ENCODE measurements around the gene ETV3.
"Not testable (repeated sequence)": the region's sequence is repeated elsewhere in the genome, so short reads cannot be mapped to it uniquely, and the experiment has no call there.

ETV3 gene

GRCh38 chr1:157173241-157173640 lies 35.0 kb upstream of the ETV3 start:
- H3K27me3 ChIP-seq (ENCODE audit: low read depth, low read length); H3K4me3 ChIP-seq (ENCODE audit: low read depth in 1 of 2, low read length in 2 of 2); H3K4me1 ChIP-seq (ENCODE audit: control insufficient read depth in 1 of 2, insufficient read depth in 2 of 2, low read length in 2 of 2); H3K27ac ChIP-seq (ENCODE audit: low read length); H3K9me3 ChIP-seq (ENCODE audit: control insufficient read depth in 1 of 2, low read length in 2 of 2); H3K36me3 ChIP-seq (ENCODE audit: control insufficient read depth in 1 of 2, insufficient read depth in 2 of 2, low read length in 2 of 2): not testable (repeated sequence)

- not testable (repeated sequence) for H3K9me3 ChIP-seq (ENCODE audit: control insufficient read depth in 1 of 2, low read length in 2 of 2); H3K27ac ChIP-seq (ENCODE audit: low read length); H3K36me3 ChIP-seq (ENCODE audit: control insufficient read depth in 1 of 2, insufficient read depth in 2 of 2, low read length in 2 of 2); H3K4me3 ChIP-seq (ENCODE audit: low read depth in 1 of 2, low read length in 2 of 2); H3K4me1 ChIP-seq (ENCODE audit: control insufficient read depth in 1 of 2, insufficient read depth in 2 of 2, low read length in 2 of 2); H3K27me3 ChIP-seq (ENCODE audit: low read depth, low read length)
Measured at GRCh38 chr1:157172591-157172990, 34.4 kb upstream of the ETV3 start.

GRCh38 chr1:157171903-157172503 lies 33.8 kb upstream of the ETV3 start:
- not testable (repeated sequence) for H3K4me1 ChIP-seq (ENCODE audit: control insufficient read depth in 1 of 2, insufficient read depth in 2 of 2, low read length in 2 of 2); H3K27ac ChIP-seq (ENCODE audit: low read length); H3K4me3 ChIP-seq (ENCODE audit: low read depth in 1 of 2, low read length in 2 of 2); H3K27me3 ChIP-seq (ENCODE audit: low read depth, low read length); H3K36me3 ChIP-seq (ENCODE audit: control insufficient read depth in 1 of 2, insufficient read depth in 2 of 2, low read length in 2 of 2); H3K9me3 ChIP-seq (ENCODE audit: control insufficient read depth in 1 of 2, low read length in 2 of 2)

- Histone ChIP-seq H3K4me3 (ENCODE audit: low read depth in 1 of 2, low read length in 2 of 2) (no peak overlapping the region), H3K27me3 (ENCODE audit: low read depth, low read length) (no peaks in the 10 kb centered on the region), H3K4me1 (ENCODE audit: control insufficient read depth in 1 of 2, insufficient read depth in 2 of 2, low read length in 2 of 2) (no peaks in the 10 kb centered on the region), H3K9me3 (ENCODE audit: control insufficient read depth in 1 of 2, low read length in 2 of 2) (no peaks in the 10 kb centered on the region), H3K27ac (ENCODE audit: low read length) (no peak overlapping the region), H3K36me3 (ENCODE audit: control insufficient read depth in 1 of 2, insufficient read depth in 2 of 2, low read length in 2 of 2) (no peaks in the 10 kb centered on the region)
Measured at GRCh38 chr1:157170677-157171515, 32.7 kb upstream of the ETV3 start.

- Histone ChIP-seq H3K36me3 (ENCODE audit: control insufficient read depth in 1 of 2, insufficient read depth in 2 of 2, low read length in 2 of 2) (no peaks in the 10 kb centered on the region), H3K4me3 (ENCODE audit: low read depth in 1 of 2, low read length in 2 of 2) (no peak overlapping the region)
Measured at GRCh38 chr1:157168015-157168414, 29.8 kb upstream of the ETV3 start.

GRCh38 chr1:157167437-157167836 lies 29.2 kb upstream of the ETV3 start:
- H3K27ac ChIP-seq (ENCODE audit: low read length) = no peak overlapping the region
- H3K36me3 ChIP-seq (ENCODE audit: control insufficient read depth in 1 of 2, insufficient read depth in 2 of 2, low read length in 2 of 2) = no peaks in the 10 kb centered on the region

More at GRCh38 chr1:157168015-157168414, 29.8 kb upstream of the ETV3 start:
- peaks cover 0 to 5% of the 10 kb centered on the region in 2 donors for H3K4me1 ChIP-seq (ENCODE audit: control insufficient read depth in 1 of 2, insufficient read depth in 2 of 2, low read length in 2 of 2)
- H3K27ac ChIP-seq (ENCODE audit: low read length) = no peak overlapping the region
- no peaks in the 10 kb centered on the region for H3K27me3 ChIP-seq (ENCODE audit: low read depth, low read length)
- H3K9me3 ChIP-seq (ENCODE audit: control insufficient read depth in 1 of 2, low read length in 2 of 2) = no peaks in the 10 kb centered on the region

GRCh38 chr1:157166590-157166989 lies 28.4 kb upstream of the ETV3 start:
- no peak overlapping the region for H3K4me3 ChIP-seq (ENCODE audit: low read depth in 1 of 2, low read length in 2 of 2)
- no peaks in the 10 kb centered on the region for H3K9me3 ChIP-seq (ENCODE audit: control insufficient read depth in 1 of 2, low read length in 2 of 2)
- H3K4me1 ChIP-seq (ENCODE audit: control insufficient read depth in 1 of 2, insufficient read depth in 2 of 2, low read length in 2 of 2) = peaks cover 0 to 5% of the 10 kb centered on the region in 2 donors
- H3K27ac ChIP-seq (ENCODE audit: low read length) = no peak overlapping the region
- H3K27me3 ChIP-seq (ENCODE audit: low read depth, low read length) = no peaks in the 10 kb centered on the region
- no peaks in the 10 kb centered on the region for H3K36me3 ChIP-seq (ENCODE audit: control insufficient read depth in 1 of 2, insufficient read depth in 2 of 2, low read length in 2 of 2)

More at GRCh38 chr1:157167437-157167836, 29.2 kb upstream of the ETV3 start:
- H3K9me3 ChIP-seq (ENCODE audit: control insufficient read depth in 1 of 2, low read length in 2 of 2) = no peaks in the 10 kb centered on the region
- H3K4me3 ChIP-seq (ENCODE audit: low read depth in 1 of 2, low read length in 2 of 2) = no peak overlapping the region
- H3K4me1 ChIP-seq (ENCODE audit: control insufficient read depth in 1 of 2, insufficient read depth in 2 of 2, low read length in 2 of 2) = peaks cover 0 to 5% of the 10 kb centered on the region in 2 donors
- no peaks in the 10 kb centered on the region for H3K27me3 ChIP-seq (ENCODE audit: low read depth, low read length)

GRCh38 chr1:157163273-157164127 lies 25.3 kb upstream of the ETV3 start:
- Histone ChIP-seq H3K4me3 (ENCODE audit: low read depth in 1 of 2, low read length in 2 of 2) (no peak overlapping the region), H3K36me3 (ENCODE audit: control insufficient read depth in 1 of 2, insufficient read depth in 2 of 2, low read length in 2 of 2) (no peaks in the 10 kb centered on the region), H3K27ac (ENCODE audit: low read length) (no peak overlapping the region), H3K4me1 (ENCODE audit: control insufficient read depth in 1 of 2, insufficient read depth in 2 of 2, low read length in 2 of 2) (peaks cover 0 to 5% of the 10 kb centered on the region in 2 donors), H3K9me3 (ENCODE audit: control insufficient read depth in 1 of 2, low read length in 2 of 2) (no peaks in the 10 kb centered on the region), H3K27me3 (ENCODE audit: low read depth, low read length) (no peaks in the 10 kb centered on the region)

GRCh38 chr1:157162345-157162744 lies 24.1 kb upstream of the ETV3 start:
- Histone ChIP-seq H3K36me3 (ENCODE audit: control insufficient read depth in 1 of 2, insufficient read depth in 2 of 2, low read length in 2 of 2) (no peaks in the 10 kb centered on the region), H3K4me1 (ENCODE audit: control insufficient read depth in 1 of 2, insufficient read depth in 2 of 2, low read length in 2 of 2) (peaks cover 0 to 5% of the 10 kb centered on the region in 2 donors), H3K27me3 (ENCODE audit: low read depth, low read length) (no peaks in the 10 kb centered on the region), H3K27ac (ENCODE audit: low read length) (no peak overlapping the region), H3K9me3 (ENCODE audit: control insufficient read depth in 1 of 2, low read length in 2 of 2) (no peaks in the 10 kb centered on the region), H3K4me3 (ENCODE audit: low read depth in 1 of 2, low read length in 2 of 2) (no peak overlapping the region)

GRCh38 chr1:157161901-157162300 lies 23.7 kb upstream of the ETV3 start:
- Histone ChIP-seq H3K4me1 (ENCODE audit: control insufficient read depth in 1 of 2, insufficient read depth in 2 of 2, low read length in 2 of 2) (peaks cover 0 to 8% of the 10 kb centered on the region in 2 donors), H3K36me3 (ENCODE audit: control insufficient read depth in 1 of 2, insufficient read depth in 2 of 2, low read length in 2 of 2) (no peaks in the 10 kb centered on the region), H3K27ac (ENCODE audit: low read length) (no peak overlapping the region), H3K27me3 (ENCODE audit: low read depth, low read length) (no peaks in the 10 kb centered on the region), H3K4me3 (ENCODE audit: low read depth in 1 of 2, low read length in 2 of 2) (no peak overlapping the region), H3K9me3 (ENCODE audit: control insufficient read depth in 1 of 2, low read length in 2 of 2) (no peaks in the 10 kb centered on the region)

GRCh38 chr1:157158967-157159366 lies 20.8 kb upstream of the ETV3 start:
- no peaks in the 10 kb centered on the region for H3K36me3 ChIP-seq (ENCODE audit: control insufficient read depth in 1 of 2, insufficient read depth in 2 of 2, low read length in 2 of 2)
- peaks cover 9 to 24% of the 10 kb centered on the region in 2 donors for H3K4me1 ChIP-seq (ENCODE audit: control insufficient read depth in 1 of 2, insufficient read depth in 2 of 2, low read length in 2 of 2)
- H3K27me3 ChIP-seq (ENCODE audit: low read depth, low read length) = no peaks in the 10 kb centered on the region
- no peak overlapping the region for H3K4me3 ChIP-seq (ENCODE audit: low read depth in 1 of 2, low read length in 2 of 2)
- H3K27ac ChIP-seq (ENCODE audit: low read length) = no peak overlapping the region
- H3K9me3 ChIP-seq (ENCODE audit: control insufficient read depth in 1 of 2, low read length in 2 of 2) = no peaks in the 10 kb centered on the region
